Thyroid gland (tissue), 4 donors: Measurements from ENCODE around the gene SKOR2.

ENCODE experiments used
- CTCF ChIP-seq, 6 experiments: fragments of 200-600 bp in 3 of 6; fragments of 450-650 bp in 3 of 6; sonication (generic) in 3 of 6; IDR thresholded peaks; one replicate each; pipeline ENCODE4 v1.5.1; 2016 to 2019; ENCODE audit warnings: antibody characterized with exemption in 6 of 6, mild to moderate bottlenecking in 2 of 6, inconsistent platforms in 1 of 6, moderate library complexity in 1 of 6
- POLR2A ChIP-seq, 2 donors: fragments of 450-650 bp; IDR thresholded peaks; one replicate each; pipeline ENCODE4 v1.6.1; 2017; ENCODE audit warnings: antibody characterized with exemption in 2 of 2, mild to moderate bottlenecking in 2 of 2, moderate library complexity in 1 of 2

- TF ChIP-seq CTCF (IDR thresholded peaks at IDR 0.05) = no peak
- TF ChIP-seq POLR2A (IDR thresholded peaks at IDR 0.05) = no peak
These were observed 1.7 kb upstream of the SKOR2 start for GRCh38 chr18:47253101-47253654.
